ENCODE measurements around the gene APEH. TPM values are rescaled to one million over a fixed set of nuclear protein-coding genes. Genes with fewer than 3 reads are reported as not detected.

Gene APEH
- polyA plus RNA-seq, 3 donors = 66.1 to 105 (median 92.6) TPM

DNA sequence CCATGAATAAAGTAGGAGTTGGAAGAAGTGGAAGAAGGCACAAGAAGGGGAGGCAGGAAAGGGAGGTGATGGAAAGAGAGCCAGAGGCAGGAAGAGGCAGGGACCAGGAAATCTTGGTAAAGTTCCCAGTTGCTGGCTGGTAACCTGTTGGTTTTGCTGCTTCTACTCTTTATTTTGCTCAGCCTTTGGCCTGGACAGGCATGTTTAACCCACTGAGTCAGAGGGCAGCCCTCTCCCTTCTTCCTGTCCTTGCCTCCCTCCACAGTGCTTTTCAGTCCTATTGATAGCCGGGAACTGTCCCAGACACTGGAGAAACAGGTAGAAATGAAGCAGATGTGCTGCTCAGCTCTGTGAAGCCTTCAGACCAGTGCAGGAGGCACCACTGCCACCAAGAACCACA is 43.4 kb upstream of the APEH start:
- no peak overlapping the region for H3K27ac Mint-ChIP-seq

DNA sequence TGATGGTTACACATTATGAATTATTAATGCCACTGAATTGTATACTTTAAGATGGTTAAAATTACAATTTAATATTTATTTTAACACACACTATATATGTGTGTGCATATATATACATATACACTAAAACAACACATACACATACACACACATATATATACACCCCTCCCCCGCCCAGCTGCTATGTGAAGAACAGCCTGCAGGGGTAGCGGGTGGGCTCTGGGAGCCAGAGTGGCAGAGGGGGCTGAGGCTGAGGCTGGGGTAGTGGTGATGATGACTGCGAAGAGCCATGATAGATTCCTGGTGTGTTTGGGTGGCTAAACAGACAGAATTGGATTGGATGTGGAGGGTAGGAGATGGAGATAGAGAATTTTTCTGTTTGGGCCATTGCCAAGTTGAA is 39.4 kb upstream of the APEH start:
- Histone ChIP-seq H3K9me3 (replicated peaks in 1 of 2; ENCODE audit: control insufficient read depth in 1 of 2, insufficient read depth in 1 of 2, low read length in 2 of 2) (peaks cover 15 to 16% of the 10 kb centered on the region in 2 donors), H3K36me3 (replicated peaks in 1 of 2; ENCODE audit: control insufficient read depth in 1 of 2, insufficient read depth in 2 of 2, low read length in 2 of 2) (no peaks in the 10 kb centered on the region), H3K4me1 (ENCODE audit: control insufficient read depth in 1 of 2, insufficient read depth in 2 of 2, low read length in 2 of 2) (no peaks in the 10 kb centered on the region), H2AFZ (ENCODE audit: insufficient read depth, low read depth, low read length, poor library complexity, severe bottlenecking) (no peak overlapping the region), H4K20me1 (ENCODE audit: insufficient read depth, low read length) (no peaks in the 10 kb centered on the region), H3K79me2 (ENCODE audit: insufficient read depth, low read length) (no peaks in the 10 kb centered on the region), H3K4me2 (replicated peaks; ENCODE audit: extremely low read depth, low read length, poor library complexity, severe bottlenecking) (no peak overlapping the region), H3K27ac (ENCODE audit: low read depth in 1 of 2, low read length in 2 of 2) (no peak overlapping the region), H3K27me3 (ENCODE audit: control insufficient read depth in 2 of 2, insufficient read depth in 2 of 2, low read length in 2 of 2) (no peaks in the 10 kb centered on the region), H3K9ac (ENCODE audit: insufficient read depth, low read length, poor library complexity, severe bottlenecking) (no peak overlapping the region), H3K4me3 (replicated peaks in 1 of 3; ENCODE audit: low read depth in 2 of 3, low read length in 3 of 3) (no peak overlapping the region)
- Mint-ChIP-seq H3K9me3 (peaks cover 13 to 20% (median 17%) of the 10 kb centered on the region in 7 donors), H3K27me3 (ENCODE audit: low read depth in 3 of 3) (peaks cover 7 to 15% (median 11%) of the 10 kb centered on the region in 3 donors), H3K4me3 (no peak overlapping the region), H3K27ac (no peak overlapping the region), H3K36me3 (no peaks in the 10 kb centered on the region), H3K4me1 (peaks cover 3% of the 10 kb centered on the region)
- intact Hi-C loops (cut with micrococcal nuclease) = no loop called here
- no peak for DNase-seq
- TF ChIP-seq, protein P1, sequence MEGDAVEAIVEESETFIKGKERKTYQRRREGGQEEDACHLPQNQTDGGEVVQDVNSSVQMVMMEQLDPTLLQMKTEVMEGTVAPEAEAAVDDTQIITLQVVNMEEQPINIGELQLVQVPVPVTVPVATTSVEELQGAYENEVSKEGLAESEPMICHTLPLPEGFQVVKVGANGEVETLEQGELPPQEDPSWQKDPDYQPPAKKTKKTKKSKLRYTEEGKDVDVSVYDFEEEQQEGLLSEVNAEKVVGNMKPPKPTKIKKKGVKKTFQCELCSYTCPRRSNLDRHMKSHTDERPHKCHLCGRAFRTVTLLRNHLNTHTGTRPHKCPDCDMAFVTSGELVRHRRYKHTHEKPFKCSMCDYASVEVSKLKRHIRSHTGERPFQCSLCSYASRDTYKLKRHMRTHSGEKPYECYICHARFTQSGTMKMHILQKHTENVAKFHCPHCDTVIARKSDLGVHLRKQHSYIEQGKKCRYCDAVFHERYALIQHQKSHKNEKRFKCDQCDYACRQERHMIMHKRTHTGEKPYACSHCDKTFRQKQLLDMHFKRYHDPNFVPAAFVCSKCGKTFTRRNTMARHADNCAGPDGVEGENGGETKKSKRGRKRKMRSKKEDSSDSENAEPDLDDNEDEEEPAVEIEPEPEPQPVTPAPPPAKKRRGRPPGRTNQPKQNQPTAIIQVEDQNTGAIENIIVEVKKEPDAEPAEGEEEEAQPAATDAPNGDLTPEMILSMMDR (IDR thresholded peaks at IDR 0.05) = no peak
- 86% methylated on average over 2 of the region's 3 CpGs for WGBS (ENCODE audit: insufficient coverage)

More for the DNA sequence above, 43.4 kb upstream of the APEH start:
- Histone ChIP-seq H3K4me1 (ENCODE audit: control insufficient read depth in 1 of 2, insufficient read depth in 2 of 2, low read length in 2 of 2) (no peaks in the 10 kb centered on the region), H3K9ac (ENCODE audit: insufficient read depth, low read length, poor library complexity, severe bottlenecking) (no peak overlapping the region), H4K20me1 (ENCODE audit: insufficient read depth, low read length) (no peaks in the 10 kb centered on the region), H3K79me2 (ENCODE audit: insufficient read depth, low read length) (no peaks in the 10 kb centered on the region), H3K4me2 (replicated peaks; ENCODE audit: extremely low read depth, low read length, poor library complexity, severe bottlenecking) (no peak overlapping the region), H3K36me3 (replicated peaks in 1 of 2; ENCODE audit: control insufficient read depth in 1 of 2, insufficient read depth in 2 of 2, low read length in 2 of 2) (no peaks in the 10 kb centered on the region), H2AFZ (ENCODE audit: insufficient read depth, low read depth, low read length, poor library complexity, severe bottlenecking) (no peak overlapping the region), H3K27ac (ENCODE audit: low read depth in 1 of 2, low read length in 2 of 2) (no peak overlapping the region), H3K9me3 (replicated peaks in 1 of 2; ENCODE audit: control insufficient read depth in 1 of 2, insufficient read depth in 1 of 2, low read length in 2 of 2) (peaks cover 15 to 16% of the 10 kb centered on the region in 2 donors), H3K4me3 (replicated peaks in 1 of 3; ENCODE audit: low read depth in 2 of 3, low read length in 3 of 3) (no peak overlapping the region), H3K27me3 (ENCODE audit: control insufficient read depth in 2 of 2, insufficient read depth in 2 of 2, low read length in 2 of 2) (no peaks in the 10 kb centered on the region)
- TF ChIP-seq, protein P1 (IDR thresholded peaks at IDR 0.05) = no peak
- no CpG with 5 or more reads among the region's 1 CpG for WGBS (ENCODE audit: insufficient coverage)
- DNase-seq = no peak
- Mint-ChIP-seq H3K9me3 (peaks cover 13 to 20% (median 17%) of the 10 kb centered on the region in 7 donors), H3K36me3 (no peaks in the 10 kb centered on the region), H3K27me3 (ENCODE audit: low read depth in 3 of 3) (peaks cover 4 to 12% (median 9%) of the 10 kb centered on the region in 3 donors), H3K4me1 (no peaks in the 10 kb centered on the region), H3K4me3 (peak overlapping the region in 1 of 2 donors; percentile 13)
- intact Hi-C loops (cut with micrococcal nuclease) = no loop called here

Data from CD14-positive monocyte (primary cell).